Fibroblast of lung (primary cell): Measurements from ENCODE around the gene CREB5. TPM values are rescaled to one million over a fixed set of nuclear protein-coding genes. Genes with fewer than 3 reads are reported as not detected.

Experiments
- DNase-seq, 2 donors: peaks; one replicate each; pipeline versions ENCODE4 v3.0.0 to v3.0.0-alpha.2; 2010; ENCODE audit warnings: low read depth in 2 of 2
- H2AFZ ChIP-seq: 2 replicates; pipeline ENCODE4 v1.5.1; 2012; ENCODE audit warnings: low read length, control low read depth, inconsistent platforms
- H3K27ac ChIP-seq: 2 replicates; pipeline ENCODE4 v1.5.1; 2011; ENCODE audit warnings: low read length, control low read depth; ENCODE audit not compliant: insufficient read depth
- H3K27me3 ChIP-seq: 2 replicates; pipeline ENCODE4 v1.5.1; 2011; ENCODE audit warnings: mild to moderate bottlenecking, low read length; ENCODE audit not compliant: control insufficient read depth, insufficient read depth
- H3K36me3 ChIP-seq: 2 replicates; pipeline ENCODE4 v1.5.1; 2011; ENCODE audit warnings: low read length; ENCODE audit not compliant: control insufficient read depth, insufficient read depth
- H3K4me1 ChIP-seq: 2 replicates; pipeline ENCODE4 v1.5.1; 2011; ENCODE audit warnings: low read length; ENCODE audit not compliant: control insufficient read depth, insufficient read depth; ENCODE audit errors: extremely low read depth
- H3K4me2 ChIP-seq: 2 replicates; pipeline ENCODE4 v1.5.1; 2011; ENCODE audit warnings: low read length, control low read depth; ENCODE audit not compliant: insufficient read depth; ENCODE audit errors: extremely low read depth
- H3K4me3 ChIP-seq, 4 experiments: fragments of 200-600 bp in 1 of 4; sonication (generic) in 1 of 4; replicated peaks in 1 of 4; 2 replicates each; pipeline ENCODE4 v1.5.1; 2011 to 2016; ENCODE audit warnings: low read length in 4 of 4, low read depth in 3 of 4, mild to moderate bottlenecking in 3 of 4, control low read depth in 2 of 4, inconsistent platforms in 1 of 4, mixed read lengths in 1 of 4; ENCODE audit not compliant: insufficient read depth in 1 of 4; ENCODE audit errors: control extremely low read depth in 1 of 4
- H3K79me2 ChIP-seq: 2 replicates; pipeline ENCODE4 v1.5.1; 2012; ENCODE audit warnings: mild to moderate bottlenecking, low read length, inconsistent platforms; ENCODE audit not compliant: control insufficient read depth, insufficient read depth
- H3K9ac ChIP-seq: 2 replicates; pipeline ENCODE4 v1.5.1; 2011; ENCODE audit warnings: mild to moderate bottlenecking, low read length, control low read depth; ENCODE audit not compliant: insufficient read depth
- H3K9me3 ChIP-seq: 2 replicates; pipeline ENCODE4 v1.5.1; 2012; ENCODE audit warnings: low read depth, low read length; ENCODE audit not compliant: control insufficient read depth, insufficient read depth
- H4K20me1 ChIP-seq: 2 replicates; pipeline ENCODE4 v1.5.1; 2011; ENCODE audit warnings: low read length; ENCODE audit not compliant: control insufficient read depth, insufficient read depth; ENCODE audit errors: extremely low read depth
- EZH2 ChIP-seq: IDR thresholded peaks from 2 replicates; pipeline ENCODE4 v1.5.1; 2012; ENCODE audit warnings: low read length, control low read depth, mild to moderate bottlenecking; ENCODE audit errors: missing control alignments
- polyA plus RNA-seq, 2 donors: library from polyadenylated mRNA; depleted of rRNA in 1 of 2; stranded (reverse) in 1 of 2; unstranded in 1 of 2; fragments of >200 nt; gene quantifications; 2 replicates each; pipeline ENCODE4 v1.2.1, GENCODE V29; 2011 to 2012; ENCODE audit warnings: missing spikeins in 1 of 2
- total RNA-seq: library from RNA; depleted of rRNA; stranded (reverse); fragments of >200 nt; gene quantifications from 2 replicates; pipeline ENCODE4 v1.2.1, GENCODE V29; 2014
- TF ChIP-seq, protein P1 (sequence below), 2 donors: IDR thresholded peaks in 1 of 2; conservative IDR thresholded peaks in 1 of 2; 1 replicate in 1 of 2; 2 replicates in 1 of 2; pipeline ENCODE4 v1.5.1; 2011 to 2012; ENCODE audit warnings: low read length in 2 of 2, control low read depth in 1 of 2, inconsistent platforms in 1 of 2, low read depth in 1 of 2, mild to moderate bottlenecking in 1 of 2

Gene CREB5
- total and polyA plus RNA-seq, 2 donors (not counting 1 experiment from before 2014, with no cell fraction given) = 8.2 to 28.4 TPM

DNA sequence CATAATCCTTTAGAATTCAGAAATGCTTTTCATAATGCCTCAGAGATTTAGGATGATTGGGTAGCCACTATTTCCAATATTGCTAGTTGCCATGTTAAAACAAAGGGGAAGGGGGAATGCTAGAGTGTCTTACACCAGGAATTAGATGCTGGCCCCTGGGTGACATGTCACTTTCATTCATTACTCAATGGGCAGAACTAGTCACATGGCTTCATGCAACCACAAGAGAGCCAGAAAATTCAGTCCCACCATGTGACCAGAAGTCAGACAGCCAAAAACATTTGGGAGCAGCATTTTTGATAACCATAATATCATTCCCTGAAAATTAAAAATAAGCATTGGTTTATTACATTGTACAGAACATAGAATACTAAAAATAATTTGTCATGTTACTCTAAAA is 81.2 kb downstream of the CREB5 start:
- Histone ChIP-seq H3K4me3 (no peak overlapping the region), H3K79me2 (no peaks in the 10 kb centered on the region), H3K9ac (no peak overlapping the region), H3K27ac (no peak overlapping the region), H3K36me3 (no peaks in the 10 kb centered on the region), H4K20me1 (no peaks in the 10 kb centered on the region), H3K4me2 (no peak overlapping the region), H3K9me3 (no peaks in the 10 kb centered on the region), H2AFZ (no peak overlapping the region), H3K27me3 (no peaks in the 10 kb centered on the region), H3K4me1 (no peaks in the 10 kb centered on the region)
- DNase-seq = no peak
- TF ChIP-seq EZH2 = no peak
- TF ChIP-seq, protein P1, sequence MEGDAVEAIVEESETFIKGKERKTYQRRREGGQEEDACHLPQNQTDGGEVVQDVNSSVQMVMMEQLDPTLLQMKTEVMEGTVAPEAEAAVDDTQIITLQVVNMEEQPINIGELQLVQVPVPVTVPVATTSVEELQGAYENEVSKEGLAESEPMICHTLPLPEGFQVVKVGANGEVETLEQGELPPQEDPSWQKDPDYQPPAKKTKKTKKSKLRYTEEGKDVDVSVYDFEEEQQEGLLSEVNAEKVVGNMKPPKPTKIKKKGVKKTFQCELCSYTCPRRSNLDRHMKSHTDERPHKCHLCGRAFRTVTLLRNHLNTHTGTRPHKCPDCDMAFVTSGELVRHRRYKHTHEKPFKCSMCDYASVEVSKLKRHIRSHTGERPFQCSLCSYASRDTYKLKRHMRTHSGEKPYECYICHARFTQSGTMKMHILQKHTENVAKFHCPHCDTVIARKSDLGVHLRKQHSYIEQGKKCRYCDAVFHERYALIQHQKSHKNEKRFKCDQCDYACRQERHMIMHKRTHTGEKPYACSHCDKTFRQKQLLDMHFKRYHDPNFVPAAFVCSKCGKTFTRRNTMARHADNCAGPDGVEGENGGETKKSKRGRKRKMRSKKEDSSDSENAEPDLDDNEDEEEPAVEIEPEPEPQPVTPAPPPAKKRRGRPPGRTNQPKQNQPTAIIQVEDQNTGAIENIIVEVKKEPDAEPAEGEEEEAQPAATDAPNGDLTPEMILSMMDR (conservative IDR thresholded peaks at IDR 0.05 in 1 of 2, IDR thresholded peaks at IDR 0.05 in 1 of 2; ENCODE audit: low read depth in 1 of 2, low read length in 2 of 2) = no peak

DNA sequence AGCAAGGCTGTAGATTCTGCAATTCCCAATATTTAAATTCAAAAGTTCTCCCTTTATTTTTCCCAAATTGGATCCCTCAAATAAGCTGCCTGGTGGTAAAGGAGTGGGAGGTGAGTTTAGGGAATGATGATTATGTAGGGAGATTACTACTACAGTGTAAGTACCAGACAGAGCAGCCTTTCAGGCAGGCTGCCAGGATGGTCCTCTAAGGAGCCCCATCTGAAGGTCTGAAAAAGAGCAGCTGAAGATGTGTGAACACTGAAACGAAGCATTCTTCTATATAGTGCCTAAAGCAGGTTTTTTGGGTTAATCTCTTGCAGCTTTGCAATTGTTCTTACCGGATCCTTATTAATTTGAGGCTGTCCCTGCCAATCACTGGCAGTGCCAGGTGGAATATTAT is 84.7 kb downstream of the CREB5 start:
- no peak overlapping the region for H3K4me2 ChIP-seq
- no peak overlapping the region for H3K4me3 ChIP-seq
- no peaks in the 10 kb centered on the region for H3K4me1 ChIP-seq
- TF ChIP-seq EZH2 = no peak
- TF ChIP-seq, protein P1 (conservative IDR thresholded peaks at IDR 0.05 in 1 of 2, IDR thresholded peaks at IDR 0.05 in 1 of 2; ENCODE audit: low read depth in 1 of 2, low read length in 2 of 2) = no peak
- no peaks in the 10 kb centered on the region for H3K9me3 ChIP-seq
- H3K27ac ChIP-seq = no peak overlapping the region
- H4K20me1 ChIP-seq = no peaks in the 10 kb centered on the region
- no peaks in the 10 kb centered on the region for H3K36me3 ChIP-seq
- no peaks in the 10 kb centered on the region for H3K79me2 ChIP-seq
- H3K27me3 ChIP-seq = no peaks in the 10 kb centered on the region
- H2AFZ ChIP-seq = no peak overlapping the region
- H3K9ac ChIP-seq = no peak overlapping the region
- DNase-seq = no peak

DNA sequence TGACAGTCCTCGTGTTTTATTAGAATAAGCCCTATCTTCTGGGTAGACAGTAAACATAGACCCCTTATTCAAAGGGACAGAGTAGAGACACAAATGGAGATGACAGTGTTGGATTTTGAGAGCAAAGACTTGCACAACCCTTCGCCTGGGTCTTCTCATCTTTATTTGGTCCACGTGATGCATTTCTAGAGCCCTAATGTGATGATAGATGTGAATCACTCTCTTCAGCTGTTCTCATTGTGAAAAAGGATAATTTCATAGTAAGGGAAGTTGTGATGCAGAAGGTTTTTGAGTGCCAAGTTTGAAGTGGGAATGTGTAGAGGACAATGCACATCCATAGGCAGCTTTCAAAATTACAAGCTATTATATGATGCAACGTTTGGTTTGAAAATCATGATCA is 86.3 kb downstream of the CREB5 start:
- Histone ChIP-seq H3K4me3 (no peak overlapping the region), H3K4me1 (no peaks in the 10 kb centered on the region), H3K79me2 (no peaks in the 10 kb centered on the region), H3K9me3 (no peaks in the 10 kb centered on the region), H3K27ac (no peak overlapping the region), H3K4me2 (no peak overlapping the region), H2AFZ (no peak overlapping the region), H3K36me3 (no peaks in the 10 kb centered on the region), H3K27me3 (no peaks in the 10 kb centered on the region), H3K9ac (no peak overlapping the region), H4K20me1 (no peaks in the 10 kb centered on the region)
- TF ChIP-seq EZH2 = no peak
- TF ChIP-seq, protein P1 (conservative IDR thresholded peaks at IDR 0.05 in 1 of 2, IDR thresholded peaks at IDR 0.05 in 1 of 2; ENCODE audit: low read depth in 1 of 2, low read length in 2 of 2) = no peak
- DNase-seq = no peak
